CD4-positive, alpha-beta T cell treated with Interleukin-12 subunit alpha and Interleukin-12 subunit beta, for 1 hour (primary cell): ENCODE measurements around the gene METRNL.
"Not testable (repeated sequence)": the region's sequence is repeated elsewhere in the genome, so short reads cannot be mapped to it uniquely, and the experiment has no call there.

ENCODE experiments used
- DNase-seq: peaks from one replicate; pipeline ENCODE4 v3.0.0-alpha.2; 2020

METRNL gene

GRCh38 chr17:83125515-83126274 is 46.3 kb downstream of the METRNL start:
- peak; percentile 29 for DNase-seq

DNA sequence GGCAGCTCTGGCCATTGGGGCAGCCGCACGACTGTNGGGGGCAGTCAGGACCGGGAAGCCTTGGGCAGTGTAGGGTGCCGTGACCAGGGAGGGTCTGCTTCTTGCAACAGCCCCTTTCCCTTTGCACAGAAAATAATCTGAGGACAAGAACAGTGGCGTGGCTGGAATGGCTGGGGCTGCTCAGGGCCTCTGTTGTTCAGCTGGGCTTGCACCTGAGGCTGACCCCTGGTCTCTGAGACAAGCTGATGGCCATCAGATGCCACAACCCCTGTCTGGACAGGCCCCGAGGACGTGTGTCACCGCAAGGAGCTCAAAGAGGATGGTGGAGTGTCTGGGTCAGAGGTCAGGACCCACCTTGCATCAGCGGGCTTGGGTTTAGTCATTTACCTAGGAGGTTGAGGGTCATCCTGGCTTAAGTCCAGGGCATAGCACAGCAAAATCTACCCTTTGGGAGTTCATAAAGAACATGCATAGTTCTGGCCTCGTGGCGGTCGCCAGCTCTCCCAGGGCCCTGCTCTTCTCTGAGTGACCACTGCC is 46.9 kb downstream of the METRNL start:
- no peak for DNase-seq

DNA sequence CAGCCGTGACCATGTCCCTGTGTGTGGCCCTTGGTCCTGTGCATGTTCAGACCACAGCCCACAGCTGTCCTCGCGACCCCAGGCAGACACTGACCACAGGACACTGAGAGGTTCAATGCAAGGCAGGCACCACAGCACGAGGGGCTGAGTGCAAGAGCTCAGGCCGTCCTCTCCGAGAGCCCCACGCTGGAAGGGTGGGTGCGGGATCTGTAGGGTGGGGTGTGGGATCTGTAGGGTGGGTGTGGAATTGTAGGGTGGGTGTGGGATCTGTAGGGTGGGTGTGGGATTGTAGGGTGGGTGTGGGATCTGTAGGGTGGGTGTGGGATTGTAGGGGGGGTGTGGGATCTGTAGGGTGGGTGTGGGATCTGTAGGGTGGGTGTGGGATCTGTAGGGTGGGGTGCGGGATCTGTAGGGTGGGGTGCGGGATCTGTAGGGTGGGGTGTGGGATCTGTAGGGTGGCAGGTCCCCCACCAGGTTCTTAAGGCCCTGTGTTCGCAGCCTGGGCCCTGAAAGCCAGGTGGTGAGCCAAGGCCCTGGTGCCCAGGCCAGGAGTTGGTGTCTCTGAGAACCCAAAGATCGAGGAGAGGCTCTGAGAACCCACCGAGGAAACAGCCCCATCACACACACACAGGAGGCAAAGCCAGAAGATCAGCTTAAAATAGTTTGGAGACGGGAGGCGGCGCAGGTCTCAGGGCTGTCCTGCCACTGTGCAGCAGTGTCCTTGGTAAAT is 48.2 kb downstream of the METRNL start:
- DNase-seq: no peak

GRCh38 chr17:83128306-83129240 is 49.2 kb downstream of the METRNL start:
- DNase-seq: no peak

DNA sequence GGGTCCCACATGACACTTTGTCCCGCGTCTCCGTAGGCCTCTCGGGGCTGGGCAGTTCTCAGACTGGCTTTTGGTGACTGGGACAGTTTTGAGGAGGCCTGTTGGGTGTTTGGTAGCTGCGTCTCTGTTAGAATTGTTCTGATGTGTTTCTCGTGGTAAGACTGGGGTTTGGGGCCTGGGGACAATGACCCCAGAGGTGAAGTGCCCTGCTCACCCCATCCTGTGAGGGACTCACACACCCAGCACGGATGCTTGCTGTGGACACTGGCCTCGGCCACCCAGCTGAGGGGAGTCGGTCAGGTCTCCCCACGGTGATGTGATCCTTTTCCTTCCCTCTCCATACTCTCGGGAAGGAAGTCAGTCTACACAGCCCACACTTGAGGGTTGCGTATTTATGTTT is 50.3 kb downstream of the METRNL start:
- no peak for DNase-seq

DNA sequence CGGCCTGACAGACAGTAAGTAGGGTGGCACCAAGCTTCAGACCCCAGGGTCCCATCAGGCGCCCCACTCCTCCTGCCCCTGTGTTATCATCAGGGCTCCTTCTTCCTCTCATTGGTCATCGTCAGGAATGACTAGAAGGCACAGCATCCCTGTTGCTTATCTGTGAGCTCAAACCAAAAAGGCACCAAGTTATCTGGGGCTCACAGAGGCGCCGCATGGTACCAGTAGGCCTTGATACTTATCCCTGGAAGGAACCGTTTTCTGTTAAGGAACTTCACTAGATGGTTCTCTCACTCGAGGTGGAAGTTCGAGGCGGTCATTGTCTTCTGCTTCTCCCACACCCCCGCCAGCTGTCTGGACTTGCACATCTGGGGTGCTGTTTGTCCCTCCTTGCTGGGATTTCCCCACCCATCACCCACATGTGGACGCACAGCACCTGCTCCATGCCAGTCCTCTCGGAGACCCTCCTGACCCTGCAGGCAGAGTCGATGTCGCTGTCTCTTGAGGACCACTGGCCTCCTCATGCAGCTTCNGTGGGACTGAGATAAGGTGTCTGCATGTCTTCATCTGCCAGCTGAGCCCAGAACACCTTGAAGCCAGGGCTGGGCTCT is 52.1 kb downstream of the METRNL start:
- DNase-seq: no peak

DNA sequence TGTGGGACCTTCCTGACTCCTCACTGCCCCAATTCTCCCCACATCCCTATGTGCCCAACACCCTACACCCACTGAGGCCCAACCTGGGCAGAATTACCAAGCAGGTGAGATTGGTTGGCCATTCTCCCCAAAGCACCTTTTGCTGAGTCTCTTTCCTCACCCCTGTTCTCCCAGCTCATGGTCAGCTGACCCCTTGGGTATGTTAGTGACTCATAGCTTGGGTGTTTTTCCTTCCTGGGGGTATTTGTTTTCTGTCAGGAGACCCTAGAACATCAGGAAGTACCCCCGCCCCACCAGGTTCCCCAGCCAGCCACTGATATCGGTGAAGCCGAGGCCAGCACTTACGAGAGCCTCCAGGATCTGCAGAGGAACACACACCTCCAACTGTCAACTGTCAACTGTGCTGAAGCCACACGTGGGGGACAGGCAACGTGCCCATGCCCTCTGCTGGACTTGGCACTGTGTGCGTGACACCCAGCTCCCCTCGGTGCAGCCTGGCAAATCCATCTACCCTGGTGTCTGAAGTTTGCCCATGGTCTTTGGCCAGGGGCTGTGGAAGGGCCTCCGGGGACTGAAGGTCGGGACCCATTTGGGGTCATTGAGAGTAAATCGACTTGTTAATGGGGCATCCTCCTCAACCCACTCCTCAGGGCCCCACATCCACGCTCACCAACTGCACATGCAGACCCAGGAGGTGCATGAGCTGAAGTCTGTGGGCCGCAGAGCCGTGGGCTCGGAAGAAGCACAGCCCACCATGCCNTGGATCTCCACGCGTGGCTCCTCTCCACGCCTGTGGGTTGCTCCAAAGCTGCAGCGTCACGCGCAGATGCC is 53.1 kb downstream of the METRNL start:
- no peak for DNase-seq

GRCh38 chr17:83133302-83134121 is 54.1 kb downstream of the METRNL start:
- no peak for DNase-seq

- not testable (repeated sequence) for DNase-seq
Measured at GRCh38 chr17:83134456-83134855, 55.0 kb downstream of the METRNL start.

GRCh38 chr17:83135692-83136091 is 56.3 kb downstream of the METRNL start:
- DNase-seq: no peak

DNA sequence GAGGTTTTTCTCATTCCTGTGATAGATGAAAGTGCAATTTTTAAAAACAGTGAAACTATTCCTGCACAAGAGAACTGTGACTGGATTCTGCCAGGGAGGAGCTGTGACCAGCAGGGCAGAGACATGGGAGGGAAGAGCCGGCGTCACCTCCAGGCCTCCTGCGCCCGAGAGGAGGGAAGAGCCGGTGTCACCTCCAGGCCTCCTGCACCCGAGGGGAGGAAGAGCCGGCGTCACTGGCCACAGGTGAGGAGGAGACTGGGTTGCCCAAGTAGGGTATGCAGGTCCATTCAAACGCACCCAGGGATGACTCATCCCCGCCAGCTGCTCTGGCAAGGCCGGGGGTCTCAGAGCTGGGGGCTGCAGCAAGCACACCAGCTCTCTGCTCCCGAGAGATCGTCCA is 56.7 kb downstream of the METRNL start:
- no peak for DNase-seq

- no peak for DNase-seq
Measured at GRCh38 chr17:83136931-83137330, 57.5 kb downstream of the METRNL start.

- no peak for DNase-seq
Measured at GRCh38 chr17:83137523-83137922, 58.1 kb downstream of the METRNL start.

- no peak for DNase-seq
Measured at GRCh38 chr17:83138820-83139219, 59.4 kb downstream of the METRNL start.

DNA sequence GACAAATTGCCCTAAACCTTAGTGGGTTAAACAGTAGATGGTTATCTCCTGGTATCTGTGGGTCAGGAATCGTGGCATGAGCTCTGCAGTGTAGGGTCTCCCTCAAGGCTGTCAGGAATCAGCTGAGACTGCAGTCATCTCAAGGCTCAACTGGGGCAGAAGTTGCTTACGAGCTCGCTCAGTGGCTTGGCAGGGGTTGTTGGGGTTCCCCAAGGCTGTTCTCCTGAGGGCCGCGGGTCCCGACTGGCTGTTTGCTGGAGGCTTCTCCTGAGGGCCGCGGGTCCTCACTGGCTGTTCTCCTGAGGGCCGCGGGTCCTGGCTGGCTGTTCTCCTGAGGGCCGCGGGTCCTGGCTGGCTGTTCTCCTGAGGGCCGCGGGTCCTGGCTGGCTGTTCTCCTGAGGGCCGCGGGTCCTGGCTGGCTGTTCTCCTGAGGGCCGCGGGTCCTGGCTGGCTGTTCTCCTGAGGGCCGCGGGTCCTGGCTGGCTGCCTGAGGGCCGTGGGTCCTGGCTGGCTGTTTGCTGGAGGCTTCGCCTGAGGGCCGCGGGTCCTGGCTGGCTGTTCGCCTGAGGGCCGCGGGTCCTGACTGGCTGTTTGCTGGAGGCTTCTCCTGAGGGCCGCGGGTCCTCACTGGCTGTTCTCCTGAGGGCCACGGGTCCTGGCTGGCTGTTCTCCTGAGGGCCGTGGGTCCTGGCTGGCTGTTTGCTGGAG is 60.3 kb downstream of the METRNL start:
- not testable (repeated sequence) for DNase-seq

GRCh38 chr17:83140249-83140566 is 60.8 kb downstream of the METRNL start:
- not testable (repeated sequence) for DNase-seq

DNA sequence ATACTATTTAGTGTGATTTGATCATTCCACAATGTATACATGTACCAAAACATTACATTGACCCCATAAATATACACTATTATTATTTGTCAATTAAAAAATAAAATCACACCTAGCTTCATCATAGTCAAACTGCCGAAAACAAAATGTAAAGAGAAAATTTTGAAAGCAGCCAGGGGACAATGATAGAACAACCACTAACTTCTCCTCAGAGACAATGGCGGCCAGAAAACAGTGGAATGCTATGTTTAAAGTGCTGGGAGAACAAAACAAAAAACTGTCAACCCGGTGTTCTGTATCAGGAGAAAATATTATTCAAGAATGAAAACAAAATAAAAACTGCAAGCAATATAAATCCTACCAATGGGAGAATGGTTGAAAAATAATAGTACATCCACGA is 63.2 kb downstream of the METRNL start:
- DNase-seq: no peak

DNA sequence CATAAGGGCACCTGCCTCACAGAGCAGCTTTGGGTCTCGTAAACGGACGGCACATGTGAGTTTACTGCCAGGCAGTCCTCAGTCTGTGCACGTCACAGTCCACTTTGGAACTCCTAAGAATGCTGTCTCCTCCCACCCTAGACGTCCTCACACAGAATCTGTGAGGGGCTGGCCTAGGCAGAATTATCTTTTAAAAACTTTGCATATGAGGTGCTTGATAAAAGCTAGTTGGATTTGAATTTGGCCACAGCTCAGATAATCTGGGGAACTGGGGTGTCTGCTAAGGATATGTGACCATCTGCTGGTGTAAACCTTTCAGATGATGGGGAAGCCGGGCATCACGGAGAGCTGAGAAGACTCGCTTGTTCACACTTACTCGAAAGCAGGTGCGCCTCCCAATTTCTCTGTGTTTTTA is 64.4 kb downstream of the METRNL start:
- no peak for DNase-seq
